T-helper 1 cell (primary cell): ENCODE measurements around the gene ARHGEF17.
"Not testable (repeated sequence)": the region's sequence is repeated elsewhere in the genome, so short reads cannot be mapped to it uniquely, and the experiment has no call there.

Experiments
- DNase-seq, 5 donors: peaks; one replicate each; pipeline ENCODE4 v3.0.0-alpha.2; 2012 to 2020

The ARHGEF17 gene

DNA sequence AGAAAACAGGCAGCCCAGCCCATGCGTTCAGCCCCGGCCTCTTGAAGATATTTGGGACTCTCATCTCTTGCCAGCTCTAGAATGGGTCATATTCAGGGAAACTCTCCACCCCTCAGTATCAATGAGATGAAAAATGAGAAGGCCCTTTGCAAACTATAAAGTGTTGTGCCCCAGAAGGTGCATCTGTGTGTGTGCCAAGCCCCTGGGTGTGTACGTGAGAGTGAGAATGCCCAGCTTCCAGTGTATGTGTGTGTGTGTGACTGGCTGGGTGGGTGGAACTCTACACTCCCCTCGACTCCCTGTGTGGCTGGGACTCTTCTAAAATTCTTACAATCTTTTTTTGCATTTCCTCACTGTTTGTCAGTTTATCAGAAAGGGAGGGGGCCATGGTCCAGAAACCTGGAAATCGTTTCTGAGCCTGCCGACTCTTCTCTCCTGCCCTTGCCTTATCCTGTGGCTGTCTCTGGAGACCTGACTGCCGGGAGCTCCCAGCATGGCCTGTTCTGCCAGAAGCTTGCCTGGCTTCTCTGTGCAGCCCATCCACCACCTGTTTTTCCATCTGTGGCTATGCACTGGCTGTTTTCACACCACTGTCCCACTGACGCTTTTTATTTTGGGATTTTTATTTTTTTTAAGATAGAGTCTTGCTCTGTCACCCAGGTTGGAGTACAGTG, 34.7 kb upstream of the ARHGEF17 start:
- no peak for DNase-seq

DNA sequence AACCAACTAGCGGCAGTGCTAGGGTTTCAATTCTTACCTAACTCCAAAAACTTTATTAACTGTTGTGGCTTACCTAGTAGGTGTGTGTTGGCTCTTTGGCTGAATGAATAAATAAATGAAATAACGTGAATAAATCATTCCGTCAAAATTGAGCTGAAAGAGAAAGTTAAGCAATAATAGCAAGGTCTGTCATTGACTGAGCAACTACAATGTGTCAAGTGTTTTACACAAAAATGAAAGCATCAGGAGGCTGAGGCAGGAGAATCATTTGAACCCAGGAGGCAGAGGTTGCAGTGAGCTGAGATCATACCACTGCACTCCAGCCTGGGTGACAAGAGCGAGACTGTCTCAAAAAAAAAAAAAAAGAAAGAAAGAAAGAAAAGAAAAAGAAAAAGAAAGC, 33.9 kb upstream of the ARHGEF17 start:
- DNase-seq = not testable (repeated sequence)

DNA sequence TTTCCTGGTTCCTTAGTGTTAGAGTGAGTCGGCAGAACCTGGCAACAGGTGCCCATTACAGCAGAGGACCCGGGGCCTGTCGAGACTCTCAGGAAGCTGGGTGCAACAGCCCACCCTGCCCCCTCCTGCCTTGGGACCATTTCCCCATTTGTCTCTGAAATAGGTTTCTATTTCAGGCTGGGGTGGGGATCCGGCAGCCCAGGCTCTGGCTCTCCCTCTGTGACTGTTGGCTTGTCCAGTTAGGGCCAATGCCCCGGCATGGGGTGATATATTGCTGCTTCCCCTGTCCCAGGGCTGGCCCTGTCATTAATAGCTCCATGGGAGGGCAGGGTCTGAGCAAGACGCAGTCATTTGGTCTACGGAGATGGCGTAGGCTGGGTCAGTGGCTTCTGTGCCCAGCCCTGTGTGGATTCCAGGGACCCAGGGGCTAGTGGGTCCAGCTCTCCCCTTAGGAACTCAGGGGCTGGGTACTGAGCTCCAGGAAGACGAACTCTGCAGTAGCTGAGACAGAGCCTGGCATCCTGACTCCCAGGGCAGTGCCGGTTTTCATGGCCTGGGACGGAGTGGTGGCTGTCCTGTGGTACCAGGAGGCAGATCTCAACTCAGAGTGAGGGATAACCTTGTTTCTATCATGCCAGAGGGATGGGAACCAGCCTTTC, 33.2 kb upstream of the ARHGEF17 start:
- DNase-seq = no peak

DNA sequence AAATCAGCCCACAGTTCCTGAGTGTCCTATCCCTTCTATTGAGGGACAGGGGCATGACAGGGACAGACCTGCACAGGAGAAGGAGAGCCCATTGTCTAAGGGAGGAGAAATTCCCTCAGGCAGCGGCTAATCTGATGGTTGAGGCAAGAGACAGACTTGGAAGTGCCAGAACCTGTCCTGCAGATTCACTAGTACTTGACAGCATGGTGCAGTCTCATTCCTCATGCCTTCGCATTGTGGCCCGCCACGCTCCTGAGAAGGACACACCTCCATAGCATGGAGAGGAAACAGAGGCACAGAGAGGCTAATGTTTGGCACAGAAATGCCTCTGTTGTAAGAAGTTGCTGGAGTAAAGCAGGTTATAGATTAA, 32.7 kb upstream of the ARHGEF17 start:
- DNase-seq = no peak

DNA sequence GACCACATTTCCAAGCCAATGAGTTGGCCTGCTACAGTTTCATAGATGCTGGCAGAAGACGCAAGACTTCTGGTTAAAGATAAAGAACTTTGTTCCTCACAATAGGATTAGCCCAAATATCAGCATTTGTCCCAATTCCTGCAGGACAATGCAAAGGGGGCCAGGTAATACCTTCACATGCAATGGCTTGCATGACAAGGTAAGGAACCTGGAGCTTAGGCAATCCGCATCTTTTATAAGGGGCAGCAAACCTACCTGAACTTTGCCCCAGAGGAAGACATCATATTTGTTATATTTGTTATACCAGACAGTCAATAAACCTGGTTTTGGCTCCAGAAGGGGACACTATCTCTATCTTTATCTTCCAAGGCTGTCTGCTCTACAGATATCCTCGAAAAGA, 30.6 kb upstream of the ARHGEF17 start:
- no peak for DNase-seq

DNA sequence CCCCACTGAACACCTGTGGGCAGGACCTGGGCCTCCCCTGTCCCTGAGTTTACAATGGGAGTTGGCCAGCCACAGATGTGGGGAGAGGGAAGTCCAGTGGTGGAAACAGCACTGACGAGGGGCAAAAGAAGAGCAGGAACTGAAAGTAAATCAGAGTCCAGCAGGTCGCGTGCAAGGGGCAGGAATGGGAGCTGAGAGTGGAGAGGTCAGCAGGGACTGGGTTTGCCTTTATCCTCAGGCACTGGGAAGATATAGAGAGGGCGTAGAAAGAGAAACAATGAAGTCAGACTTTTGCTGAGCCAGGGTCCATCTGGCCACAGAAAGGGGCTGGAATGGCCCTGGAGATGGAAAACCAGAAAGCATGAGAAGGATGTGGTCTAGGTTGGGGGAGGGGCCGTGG, 27.4 kb upstream of the ARHGEF17 start:
- no peak for DNase-seq

DNA sequence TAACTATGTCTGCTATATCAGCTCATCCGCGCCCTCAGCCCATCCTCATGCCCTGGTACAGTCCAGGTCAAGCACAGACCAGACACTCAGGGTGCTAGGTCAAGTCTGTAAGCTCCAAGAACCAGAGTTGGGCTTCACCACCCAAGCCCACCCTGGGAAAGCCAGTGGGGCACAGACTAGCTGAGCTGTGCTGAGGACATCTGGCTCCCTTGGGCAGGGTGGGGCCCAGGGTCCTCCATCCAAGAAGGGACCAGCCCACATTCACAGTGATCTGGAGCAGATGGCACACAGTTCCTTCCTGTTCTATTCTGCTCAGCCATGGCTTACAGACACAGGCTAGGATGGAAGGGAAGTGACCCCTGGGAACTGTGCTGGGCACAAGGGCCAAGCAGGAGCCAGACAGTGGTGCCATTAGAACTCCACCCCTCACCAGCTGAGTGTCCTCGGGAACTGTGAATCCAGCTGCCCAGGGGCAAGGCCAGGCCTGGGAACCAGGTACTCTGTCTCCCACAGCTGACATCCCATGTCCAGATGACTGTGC, 26.8 kb upstream of the ARHGEF17 start:
- no peak for DNase-seq

DNA sequence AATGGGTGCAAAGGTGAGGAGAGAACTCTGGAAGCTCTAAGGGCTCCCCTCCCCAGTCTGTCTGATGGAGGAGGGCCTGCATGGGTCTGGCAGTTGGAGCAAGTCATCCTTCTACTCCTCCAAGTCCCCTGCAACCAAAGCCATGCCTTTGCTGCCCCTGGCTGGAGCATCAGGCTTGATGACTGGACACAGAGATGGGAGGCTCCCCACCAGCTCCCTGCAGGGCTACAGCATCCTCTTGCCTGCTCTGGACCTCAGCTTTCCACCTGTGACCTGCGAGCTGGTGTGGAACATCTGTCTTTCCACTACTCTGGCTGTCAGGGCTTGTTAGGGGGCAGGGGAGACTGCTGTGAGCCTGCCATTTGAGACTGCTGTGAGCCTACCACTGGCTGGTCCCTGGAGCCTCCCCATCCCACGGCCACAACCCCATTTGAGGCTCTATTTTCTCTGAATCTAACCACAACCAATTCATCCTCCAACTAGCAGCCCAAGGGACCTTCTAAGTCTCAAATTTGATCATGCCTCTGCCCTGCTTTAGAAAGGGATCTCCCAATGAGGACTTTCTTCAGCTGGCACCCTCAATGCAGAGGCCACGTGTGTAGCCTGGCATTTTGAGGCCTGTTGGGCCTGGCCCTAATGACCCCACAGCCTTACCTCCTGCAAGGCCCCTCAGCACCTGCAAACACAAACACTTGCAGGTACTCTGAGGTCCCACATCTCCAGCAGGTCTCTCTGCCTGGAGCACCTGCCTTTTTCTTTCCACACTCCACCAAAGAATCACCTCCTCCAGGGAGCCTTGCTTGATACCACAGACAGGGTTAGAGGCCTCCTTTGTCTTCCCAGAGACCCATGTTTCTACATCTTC, 26.0 kb upstream of the ARHGEF17 start:
- no peak for DNase-seq

DNA sequence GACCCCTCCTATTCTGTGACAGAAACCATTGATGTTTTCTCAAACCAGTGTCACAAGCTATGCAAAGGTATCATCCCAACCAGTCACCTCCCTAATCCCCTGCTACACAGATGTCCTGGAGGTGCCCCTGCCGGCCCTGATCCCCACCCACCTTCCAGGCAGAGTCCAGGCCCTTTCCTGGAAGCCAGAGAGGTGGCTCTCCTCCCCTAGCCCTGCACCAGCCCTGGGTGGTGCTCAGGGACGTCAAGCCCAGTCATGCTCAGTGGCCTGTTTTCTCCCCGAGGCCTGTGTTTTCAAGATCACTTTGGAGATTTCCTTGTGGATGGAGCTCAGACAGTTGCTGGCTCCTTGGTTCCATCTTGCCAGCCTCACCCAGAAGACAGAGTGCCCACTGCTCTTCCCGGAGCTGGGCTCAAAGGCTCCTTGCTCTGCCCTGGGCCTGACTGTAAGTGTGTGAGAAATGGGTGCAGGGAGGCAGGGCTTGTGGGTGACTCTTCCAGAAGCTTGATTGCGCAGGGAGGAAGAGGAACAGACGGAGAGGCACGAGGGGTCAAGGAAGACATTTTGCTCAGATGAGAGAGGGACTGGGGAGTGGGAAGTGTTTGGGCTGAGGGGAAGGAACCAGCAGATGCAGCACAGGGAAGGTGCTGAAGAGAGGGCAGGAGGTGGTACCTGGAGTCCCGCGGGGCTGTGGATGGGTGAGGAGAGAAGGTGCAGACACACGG, 24.6 kb upstream of the ARHGEF17 start:
- no peak for DNase-seq

DNA sequence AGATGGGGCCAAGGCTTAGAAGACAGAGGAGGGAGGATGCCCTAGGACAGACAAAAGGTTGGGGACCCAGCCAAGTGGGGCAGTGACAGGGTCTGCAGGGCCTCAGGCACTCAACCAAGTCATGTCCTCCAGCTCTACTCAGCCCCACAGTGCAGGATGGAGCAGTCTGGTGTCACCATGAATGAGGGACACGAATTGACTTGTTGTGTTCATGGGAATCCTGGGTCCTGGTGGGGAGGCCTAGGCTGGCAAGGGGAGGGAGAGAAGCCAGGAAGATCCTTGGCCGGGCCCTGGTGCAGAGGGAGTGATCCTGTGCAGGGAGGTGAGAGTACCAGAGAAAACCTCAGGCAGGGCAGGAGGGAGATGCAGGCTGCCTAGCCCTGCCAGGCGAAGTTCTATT, 24.0 kb upstream of the ARHGEF17 start:
- DNase-seq = no peak

DNA sequence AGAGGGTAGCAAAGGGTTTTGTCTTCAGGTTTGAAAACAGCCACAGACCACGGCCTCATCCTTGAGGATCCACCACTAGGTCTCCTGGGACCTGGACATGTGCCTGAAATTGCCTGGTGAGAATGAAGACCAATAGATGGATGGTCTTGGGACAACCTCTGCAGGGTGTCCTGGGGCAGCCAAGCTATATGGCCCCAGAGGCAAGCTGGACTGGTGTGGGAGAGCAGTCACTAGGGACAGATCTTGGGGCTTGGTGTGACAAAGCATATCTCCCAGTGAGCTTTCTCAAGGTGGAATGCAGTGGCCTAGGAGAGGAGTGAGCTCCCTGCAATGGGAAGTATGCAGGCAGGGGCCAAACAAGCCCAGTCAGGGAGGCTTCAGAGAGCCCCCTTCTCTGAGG, 22.4 kb upstream of the ARHGEF17 start:
- DNase-seq = no peak

DNA sequence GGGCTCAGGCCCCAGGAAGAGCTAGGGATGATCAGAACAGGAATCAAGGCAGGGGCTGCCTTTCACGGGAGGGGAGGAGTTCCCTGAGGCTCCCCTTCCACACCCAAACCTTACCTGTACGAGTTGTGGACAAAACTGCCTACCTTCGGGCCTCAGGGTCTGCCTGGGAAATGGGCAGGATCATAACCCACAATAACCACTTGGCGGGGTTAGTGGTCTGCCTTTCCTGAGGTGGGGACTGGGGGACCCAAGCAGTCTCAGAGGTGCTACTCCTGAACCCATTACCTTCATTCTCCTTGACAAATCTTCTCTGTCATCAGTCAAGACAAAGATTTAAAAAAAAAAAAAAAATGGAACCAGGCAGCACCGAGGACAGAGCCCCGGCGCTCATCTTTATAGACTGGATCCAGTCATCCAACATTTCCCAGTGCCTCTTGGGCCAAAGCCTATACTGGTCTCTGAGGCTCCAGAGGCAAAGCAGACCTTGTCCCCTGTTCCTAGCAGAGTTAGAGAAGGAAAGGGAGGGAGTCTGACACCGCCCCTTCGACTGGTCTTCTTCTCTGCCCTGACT, 21.8 kb upstream of the ARHGEF17 start:
- no peak for DNase-seq

DNA sequence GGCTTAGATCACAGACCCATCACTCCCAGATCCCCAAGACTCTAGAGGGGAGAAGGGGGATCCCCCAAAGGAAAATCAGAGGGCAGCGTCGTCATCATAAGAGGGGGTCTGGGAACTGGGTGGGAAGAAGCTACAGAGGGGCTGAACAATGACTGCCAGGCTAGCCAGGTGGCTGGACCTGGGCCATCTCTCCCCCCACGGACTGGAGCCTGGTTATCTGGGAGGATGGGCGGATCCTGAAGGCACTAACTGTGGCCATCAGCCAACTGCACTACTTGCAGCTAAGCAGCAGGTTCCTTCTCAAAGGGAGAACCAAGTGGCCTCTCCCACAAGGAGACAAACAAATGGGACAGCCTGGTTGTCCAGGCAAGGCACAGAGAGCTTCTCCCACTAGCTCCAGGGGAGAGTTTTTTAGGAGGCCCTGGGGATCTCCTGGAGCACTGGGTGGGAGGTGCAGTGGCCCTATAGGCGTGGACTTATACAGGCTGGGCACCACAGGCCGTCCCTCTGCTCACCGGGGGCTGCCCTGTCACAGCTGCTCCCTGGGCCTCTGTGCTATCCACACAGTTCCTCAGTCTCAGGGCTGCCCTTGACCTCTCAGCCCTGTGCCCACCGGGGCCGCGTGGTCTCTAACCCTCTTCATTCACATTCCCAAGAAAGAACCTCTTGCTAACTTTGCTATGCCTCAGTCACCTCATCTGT, 20.5 kb upstream of the ARHGEF17 start:
- DNase-seq = no peak

DNA sequence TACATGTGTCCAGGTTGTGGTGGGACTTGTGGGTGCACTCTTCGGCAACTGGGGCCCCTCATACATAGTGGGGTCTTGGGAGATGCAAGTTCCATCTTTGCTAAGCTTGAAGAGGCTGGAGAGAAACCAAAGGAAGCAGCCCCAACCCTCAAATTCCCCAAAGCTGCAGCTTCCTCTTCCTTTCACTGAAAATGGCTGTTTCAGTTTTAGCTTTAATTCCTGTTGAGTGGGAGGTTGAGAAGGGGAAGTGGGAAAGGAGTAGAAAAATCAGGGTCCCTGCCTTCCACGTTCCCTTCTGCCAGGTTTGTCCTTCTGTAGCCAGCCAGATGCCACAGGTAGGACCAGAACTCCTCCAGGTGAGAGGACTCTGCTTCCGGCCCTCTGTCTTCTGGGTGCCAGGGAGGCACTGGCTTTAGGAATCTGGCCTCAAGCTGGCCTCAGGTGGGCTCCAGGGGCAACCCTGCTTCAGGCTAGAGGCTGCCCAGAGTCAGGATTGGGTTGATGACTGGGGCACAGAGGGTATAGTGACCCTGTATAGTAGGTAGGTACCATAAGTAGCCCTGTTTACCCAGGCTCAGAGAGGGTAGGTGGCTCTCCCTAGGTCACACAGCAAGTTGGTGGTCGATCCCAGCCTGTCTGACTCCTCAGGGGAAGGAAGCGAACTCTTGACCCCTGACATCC, 19.7 kb upstream of the ARHGEF17 start:
- no peak for DNase-seq

DNA sequence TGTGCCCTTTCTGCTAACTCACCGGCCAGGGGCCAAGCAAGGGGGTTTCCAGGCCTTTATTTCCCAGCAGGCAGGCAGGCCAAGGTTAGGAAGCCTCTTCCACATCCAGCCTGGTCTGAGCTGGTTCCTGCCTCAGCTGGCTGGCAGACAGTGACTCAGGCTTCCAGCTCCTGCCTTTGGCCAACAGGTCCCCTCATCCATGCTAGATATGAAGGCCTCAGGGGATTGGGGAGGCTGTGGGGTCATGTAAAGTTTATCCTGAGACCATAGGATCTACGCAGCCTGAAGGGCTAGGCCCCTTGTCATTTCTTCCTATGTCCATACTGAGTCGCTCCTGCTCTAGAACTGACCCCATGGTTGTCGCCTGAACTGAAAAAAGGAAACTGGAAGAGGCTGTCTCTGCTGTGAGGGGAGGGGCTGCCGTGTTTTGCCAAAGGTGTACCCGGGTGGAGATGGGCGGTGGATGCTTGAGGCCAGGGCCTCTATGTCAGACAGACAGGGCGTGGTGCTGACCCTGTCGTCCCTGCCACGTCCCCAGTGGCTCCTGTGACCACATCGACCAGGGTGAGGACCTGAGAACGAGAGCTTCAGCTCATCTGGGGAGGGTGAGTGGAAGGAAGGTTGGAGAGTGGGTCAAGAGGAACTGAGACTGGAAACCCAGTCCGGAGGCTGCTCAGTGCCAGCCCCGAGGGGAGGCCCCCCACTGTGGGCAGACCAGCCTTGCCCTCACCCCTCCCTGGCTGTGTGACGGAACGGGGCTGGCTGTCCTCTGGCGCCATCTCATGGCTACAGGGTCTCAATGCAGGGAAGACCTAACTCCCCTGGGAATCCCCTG, 19.0 kb upstream of the ARHGEF17 start:
- peak in 3 of 5 donors; percentile 24 to 37 (median 32) for DNase-seq

DNA sequence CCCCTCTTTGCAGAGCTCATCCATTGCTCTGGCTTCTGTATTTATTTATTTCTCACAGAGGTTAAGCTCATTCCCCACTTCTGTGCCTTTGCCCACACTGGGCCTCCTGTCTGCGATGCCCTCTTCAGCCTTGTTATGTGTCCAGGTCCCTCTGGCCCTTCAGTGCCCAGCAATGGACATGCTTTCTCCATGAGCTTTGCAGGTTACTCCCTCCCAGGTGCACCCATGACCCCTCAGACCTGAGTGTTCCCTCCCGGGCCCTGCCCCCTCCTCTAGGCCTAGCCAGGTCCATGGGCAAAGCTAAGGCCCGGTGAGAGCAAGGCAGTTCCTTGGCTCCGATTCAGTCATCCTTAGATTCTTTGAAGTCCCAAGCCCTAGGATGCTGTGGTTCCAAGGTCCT, 17.5 kb upstream of the ARHGEF17 start:
- DNase-seq = no peak

DNA sequence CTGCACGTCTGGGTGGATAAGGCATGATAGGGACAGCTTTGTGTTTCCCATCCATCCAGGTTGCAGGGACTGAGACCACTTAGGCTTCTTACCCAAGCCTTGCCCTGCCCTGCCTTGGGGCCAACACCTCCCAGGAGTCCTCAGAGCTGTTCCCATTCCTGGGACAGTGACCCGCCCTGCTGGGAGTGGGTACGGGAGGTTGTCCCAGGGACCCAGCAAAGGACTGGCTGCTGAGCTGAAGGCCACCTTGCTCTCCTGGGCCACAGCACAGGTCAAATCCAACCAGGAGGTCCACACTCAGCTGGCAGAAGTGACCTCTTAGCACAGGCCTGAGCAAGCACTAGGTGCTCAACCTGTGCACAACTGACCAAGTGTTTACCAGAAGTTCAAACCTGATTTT, 16.9 kb upstream of the ARHGEF17 start:
- DNase-seq = no peak

DNA sequence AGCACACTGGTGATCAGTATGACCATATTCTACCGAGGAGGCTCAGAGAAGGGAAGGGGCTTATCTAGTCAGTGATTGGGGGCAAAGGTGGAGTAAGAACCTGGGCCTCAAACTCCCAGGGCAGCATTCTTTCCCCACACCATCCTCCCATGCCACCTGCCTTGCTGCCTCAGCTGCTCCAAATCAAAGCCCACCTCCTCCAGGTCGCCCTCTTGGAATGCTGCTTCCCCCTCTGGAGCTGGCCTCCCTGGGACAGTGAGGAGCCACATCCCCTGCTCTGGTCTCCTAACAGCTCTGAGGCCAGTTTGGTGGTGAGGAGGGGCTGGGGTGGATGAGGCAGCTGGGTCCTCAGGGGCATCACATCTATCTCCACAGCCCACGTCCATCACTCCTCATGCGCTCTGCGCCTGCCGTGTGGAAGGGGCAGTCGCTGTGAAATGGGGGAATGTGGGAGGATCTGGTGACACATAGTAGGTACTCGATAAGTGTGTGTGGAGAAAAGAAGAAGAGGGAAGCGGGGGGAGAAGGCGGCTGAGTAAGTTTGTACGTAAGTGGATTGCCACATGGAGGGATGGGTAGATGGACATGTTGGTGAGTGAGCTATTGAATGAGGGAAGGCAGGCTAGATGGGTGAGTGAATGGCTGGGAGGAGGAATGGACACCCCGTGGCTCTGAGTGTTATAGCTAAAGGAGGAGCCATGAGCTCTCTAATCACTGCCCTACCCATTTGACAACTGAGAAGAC, 16.1 kb upstream of the ARHGEF17 start:
- DNase-seq = no peak

DNA sequence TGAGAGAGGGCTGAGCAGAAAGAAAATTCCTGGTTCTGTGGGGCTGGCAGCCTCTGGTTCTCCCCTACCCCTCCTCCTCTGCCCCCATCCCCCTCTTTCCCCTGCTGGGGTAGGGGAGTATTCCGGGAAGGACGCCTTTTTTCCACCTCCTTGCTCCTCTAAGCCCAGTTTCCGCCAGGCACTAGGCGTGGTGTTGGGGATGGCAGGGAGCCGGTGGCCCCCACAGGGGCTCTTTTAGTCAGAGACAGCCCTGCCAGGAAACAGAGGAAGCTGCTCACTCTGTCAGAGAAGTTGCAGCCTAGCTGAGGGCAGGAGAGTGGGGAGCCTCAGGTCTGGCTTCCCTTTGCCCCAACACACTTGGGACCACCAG, 15.6 kb upstream of the ARHGEF17 start:
- no peak for DNase-seq
